HG02943 (cell line): ENCODE measurements around the gene UBQLN4.
A peak's percentile ranks its signal among the peaks of the same experiment; 100 is the strongest.

ENCODE experiments used
- ATAC-seq: cut with Tn5 transposase; IDR thresholded peaks from one replicate; pipeline ENCODE4 v1.9.1; 2021; ENCODE audit warnings: mild to moderate bottlenecking, low read depth, moderate library complexity; ENCODE audit not compliant: unreplicated experiment

UBQLN4 gene

DNA sequence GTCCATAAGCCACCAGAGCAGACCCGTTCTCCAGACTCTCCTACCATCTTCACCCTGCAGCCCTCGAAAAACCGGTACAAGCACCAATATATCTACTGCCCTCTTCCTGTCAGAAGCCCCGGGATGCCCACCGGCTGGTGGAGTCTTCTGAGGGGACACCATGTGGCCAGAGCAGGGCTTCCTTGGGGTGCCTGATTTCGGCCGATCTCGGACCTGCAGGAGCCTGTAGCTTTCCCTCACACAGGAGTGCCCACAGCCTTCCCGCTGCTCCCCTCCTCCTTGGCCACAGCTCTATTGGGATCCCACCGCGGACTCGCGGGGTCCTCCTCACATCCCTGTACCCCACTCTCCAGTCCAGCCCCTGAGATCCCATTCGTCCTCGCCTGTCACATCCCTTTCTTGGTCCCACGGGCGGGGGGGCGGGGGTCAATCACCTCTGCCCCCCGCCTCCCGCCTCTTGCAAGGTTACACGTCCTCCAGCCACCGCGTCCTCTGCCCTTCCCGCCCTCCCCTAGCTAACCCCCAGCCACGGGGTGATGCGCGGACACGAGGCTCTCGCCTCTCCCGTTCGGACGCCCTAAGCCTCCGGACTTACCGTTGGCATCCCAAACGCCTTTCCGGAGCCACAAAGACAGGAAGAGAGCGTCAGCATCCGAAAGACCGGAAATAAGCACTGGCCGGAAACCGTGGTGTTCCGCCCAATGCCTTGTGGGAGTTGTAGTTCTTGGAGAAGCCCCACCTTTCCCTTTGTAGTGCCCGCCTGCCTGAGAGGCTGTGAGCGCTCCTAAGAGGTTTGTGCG lies 33.1 kb downstream of the UBQLN4 start, which contains the start of gene SSR2:
Gene SSR2 (minus strand): TSS at position 659 of the 800 bp plus-strand sequence. CDS start 784 bp downstream, outside the sequence.
- peak; percentile 95 for ATAC-seq

GRCh38 chr1:156019946-156020292 lies 33.7 kb downstream of the UBQLN4 start:
- ATAC-seq = no peak

DNA sequence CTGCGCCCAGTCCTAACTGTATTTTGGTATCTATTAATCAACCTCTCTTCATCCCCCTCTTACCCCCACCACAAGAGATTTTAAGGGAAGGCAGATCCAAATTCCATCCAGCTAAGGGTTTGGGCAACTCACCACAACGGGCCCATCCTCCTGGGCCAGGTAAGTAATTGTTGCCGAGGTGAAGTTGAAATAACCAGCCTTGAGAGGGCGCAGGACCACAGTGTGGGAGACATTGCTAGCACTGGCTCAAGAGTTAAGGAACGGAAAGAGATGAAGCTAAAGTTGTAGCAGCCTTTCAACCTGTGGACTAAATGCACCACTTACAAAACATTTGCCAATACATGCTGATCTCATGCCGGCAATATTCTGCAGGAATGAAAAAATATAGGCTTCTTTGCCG lies 38.8 kb downstream of the UBQLN4 start:
- ATAC-seq = no peak

- ATAC-seq = peak; percentile 70
These were observed 41.4 kb downstream of the UBQLN4 start for GRCh38 chr1:156012051-156012817.

- ATAC-seq = no peak
These were observed 44.2 kb downstream of the UBQLN4 start for GRCh38 chr1:156009404-156009803.

- no peak for ATAC-seq
These were observed 46.8 kb downstream of the UBQLN4 start for GRCh38 chr1:156006666-156007376.

- no peak for ATAC-seq
These were observed 48.6 kb downstream of the UBQLN4 start for GRCh38 chr1:156004843-156005584.

DNA sequence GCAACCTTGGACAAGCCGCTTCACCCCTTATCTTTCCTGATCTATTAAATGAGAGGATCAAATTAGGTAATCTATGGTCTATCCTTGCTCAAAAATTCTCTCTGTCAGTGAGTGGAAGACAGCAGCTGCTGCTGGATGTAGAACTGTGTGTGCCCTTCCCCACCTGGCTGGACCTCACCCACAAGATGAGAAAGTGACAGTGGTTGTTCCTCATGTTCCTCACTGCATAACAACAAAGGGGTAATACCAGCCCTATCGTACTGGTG lies 49.7 kb downstream of the UBQLN4 start:
- ATAC-seq = no peak

DNA sequence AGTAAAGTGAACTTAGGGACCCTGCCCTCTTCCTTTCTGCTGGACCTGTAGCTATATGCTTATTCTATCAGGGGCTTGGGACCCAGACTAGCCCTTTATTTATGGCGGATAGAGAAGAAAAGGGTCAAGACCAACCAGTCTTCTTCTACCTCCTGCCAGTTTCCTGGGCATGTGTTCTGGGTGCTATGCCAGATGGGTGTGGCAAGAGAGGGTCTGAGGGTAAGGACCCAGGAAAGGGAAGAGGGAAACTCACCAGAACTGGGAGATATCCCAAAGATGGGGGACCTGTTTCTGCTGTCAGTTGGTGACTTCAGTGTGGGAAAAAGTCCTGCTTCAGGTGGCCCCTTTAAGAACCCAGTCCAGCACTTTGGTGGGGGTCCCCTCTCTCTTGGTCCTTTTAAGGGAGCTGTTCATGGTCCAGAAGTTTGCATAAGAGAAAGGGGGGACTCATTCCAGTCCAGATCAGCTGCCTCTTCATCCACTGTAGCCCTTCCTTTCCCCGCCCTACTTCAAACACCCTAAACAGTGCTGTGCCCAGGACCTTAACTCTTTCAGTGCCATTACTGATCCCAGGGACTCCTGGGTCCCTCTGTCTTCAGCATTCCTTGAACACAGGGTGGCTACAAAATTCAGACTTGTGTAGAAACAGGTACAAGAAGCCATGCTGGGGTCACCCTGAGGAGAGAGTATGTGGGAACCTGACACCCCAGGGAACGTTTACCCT lies 51.2 kb downstream of the UBQLN4 start:
- ATAC-seq = no peak

- no peak for ATAC-seq
These were observed 51.9 kb downstream of the UBQLN4 start for GRCh38 chr1:156001662-156002171.

GRCh38 chr1:156001021-156001661 lies 52.5 kb downstream of the UBQLN4 start:
- no peak for ATAC-seq

GRCh38 chr1:155999964-156000363 lies 53.6 kb downstream of the UBQLN4 start:
- no peak for ATAC-seq

DNA sequence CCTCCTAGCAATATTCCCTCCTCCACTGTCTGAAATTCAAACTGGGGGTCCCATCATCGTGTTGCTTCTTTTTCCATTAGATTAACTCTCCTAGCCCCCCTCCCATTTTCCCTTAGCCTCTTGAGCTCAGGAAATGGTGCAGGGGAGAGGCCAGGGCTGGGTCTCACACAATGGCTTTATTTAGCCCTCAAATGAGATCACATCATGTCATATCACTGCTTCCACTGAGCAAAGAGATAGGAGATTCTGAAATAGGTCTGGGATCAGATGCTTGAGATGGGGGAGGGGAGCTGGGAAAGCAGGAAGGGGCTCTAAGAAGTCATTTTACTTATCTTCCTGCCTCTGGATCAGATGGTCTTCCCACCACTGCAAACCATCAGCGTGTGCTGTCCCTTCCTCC lies 57.4 kb downstream of the UBQLN4 start:
- ATAC-seq = no peak

GRCh38 chr1:155993595-155993994 lies 60.0 kb downstream of the UBQLN4 start:
- ATAC-seq = no peak

DNA sequence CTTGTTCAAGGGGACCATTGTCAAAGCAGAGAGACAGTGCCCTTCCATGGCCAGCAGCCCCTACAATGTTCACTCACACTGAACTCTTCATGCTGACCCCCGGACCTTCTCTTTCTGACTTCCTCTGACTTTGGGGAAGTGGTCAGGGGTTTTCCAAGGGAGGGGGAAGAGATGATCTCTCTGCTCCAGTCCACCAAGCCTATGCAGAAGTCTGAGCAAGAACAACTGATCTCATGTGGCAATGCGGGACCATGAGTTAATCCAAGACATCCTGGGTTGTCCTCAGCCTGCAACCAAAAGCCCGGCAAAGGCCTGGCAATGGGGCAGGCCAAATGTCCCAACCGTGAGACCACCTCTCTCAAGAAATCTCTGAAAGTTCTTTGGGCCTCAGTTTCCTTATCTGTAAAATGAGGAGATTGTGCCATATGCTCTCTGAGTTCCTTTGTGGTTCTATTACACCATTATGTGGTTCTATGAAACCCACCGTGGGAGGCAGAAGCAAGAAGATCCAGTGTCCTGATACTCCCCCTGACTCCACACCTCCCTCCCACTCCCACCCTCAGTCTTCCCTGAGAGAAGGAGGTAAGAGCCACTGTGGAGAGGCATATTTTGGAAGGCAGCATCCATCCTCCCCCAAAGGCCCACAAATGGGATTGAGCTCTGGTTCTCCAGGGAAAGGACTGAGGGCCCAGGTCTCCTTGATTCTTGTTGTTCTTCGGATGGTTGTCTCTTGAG lies 63.4 kb downstream of the UBQLN4 start:
- ATAC-seq = no peak

DNA sequence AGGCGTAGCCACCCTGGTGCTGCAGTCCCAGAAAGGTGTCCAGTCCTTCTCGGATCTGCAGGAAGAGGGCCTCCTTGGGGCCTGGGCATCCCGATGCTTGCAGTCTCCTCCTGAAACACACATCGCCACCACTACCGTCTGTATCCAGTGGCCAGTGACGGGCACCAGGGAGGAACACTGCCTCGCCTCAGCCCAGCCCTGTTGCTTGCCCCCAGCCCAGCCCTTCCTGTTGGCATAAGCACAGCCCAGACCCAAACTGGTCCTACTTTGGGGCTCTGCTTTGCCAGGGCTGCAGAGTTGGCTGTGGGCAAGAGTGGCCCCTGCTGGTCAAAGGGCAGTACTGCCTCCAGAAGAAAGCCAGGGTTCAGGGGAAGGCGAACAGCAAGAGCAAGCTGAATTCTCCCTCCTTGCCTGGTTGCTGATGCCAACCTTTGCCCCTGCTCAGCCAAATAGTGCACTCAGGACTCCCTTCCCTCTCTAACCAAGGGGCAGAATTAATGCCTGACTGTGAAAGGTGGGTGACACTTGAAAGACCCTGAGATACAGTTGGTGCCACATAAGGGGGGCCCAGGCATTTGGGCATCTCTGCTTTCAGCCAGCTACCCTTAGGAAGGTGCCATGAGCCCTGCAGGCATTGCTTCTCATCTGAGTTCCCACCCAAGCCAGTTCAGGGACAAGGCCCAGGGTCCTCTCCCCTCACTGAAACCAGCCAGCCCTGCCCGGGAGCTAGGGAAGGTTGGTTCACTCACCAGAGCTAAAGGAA lies 64.2 kb downstream of the UBQLN4 start:
- no peak for ATAC-seq
